OCI-LY1 (cell line): Measurements from ENCODE around the gene SMIM31.

ENCODE experiments used
- EZH2 ChIP-seq: fragments of 200-600 bp; sonication (generic), shearing (Covaris generic); IDR thresholded peaks from 2 replicates; pipeline ENCODE4 v1.8.0; 2017; ENCODE audit warnings: borderline replicate concordance, mixed run types, mild to moderate bottlenecking, antibody characterized with exemption, low read length, moderate library complexity, mixed read lengths
- TF ChIP-seq, protein P1 (sequence below): fragments of 200-600 bp; sonication (generic), shearing (Covaris generic); IDR thresholded peaks from 2 replicates; pipeline ENCODE4 v1.5.1; 2017; ENCODE audit warnings: mild to moderate bottlenecking, antibody characterized with exemption, low read length, moderate library complexity, mixed read lengths

DNA sequence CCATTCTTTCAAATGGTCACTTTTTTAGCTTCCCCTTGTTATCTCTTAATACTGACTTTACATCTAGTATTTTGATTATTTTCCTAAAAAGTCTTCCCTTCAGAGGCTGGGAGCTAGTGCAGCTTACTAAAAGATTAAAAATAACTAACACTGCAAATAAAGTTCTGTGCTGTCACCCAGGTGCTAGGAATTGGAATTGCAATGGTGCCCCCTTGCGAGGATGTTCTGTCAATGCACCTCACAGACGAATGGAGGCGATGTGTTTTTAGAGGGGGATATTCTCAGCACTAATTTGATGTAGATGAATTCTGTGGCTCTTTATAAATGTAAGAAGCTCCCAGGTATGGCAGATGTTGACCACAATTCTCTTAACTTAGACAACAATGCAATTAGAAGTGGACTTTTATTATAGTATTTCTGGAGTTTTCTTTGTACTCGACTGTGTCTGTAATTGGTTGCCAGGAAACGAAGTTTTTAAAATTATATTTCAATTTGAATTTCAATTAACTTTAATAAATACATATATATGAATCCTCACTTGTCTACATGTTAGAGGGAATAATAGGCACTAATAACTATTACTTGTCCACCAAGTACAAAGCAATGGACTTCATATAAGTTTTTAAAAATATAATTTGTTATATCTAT, 22.0 kb upstream of the SMIM31 start:
- TF ChIP-seq, protein P1, sequence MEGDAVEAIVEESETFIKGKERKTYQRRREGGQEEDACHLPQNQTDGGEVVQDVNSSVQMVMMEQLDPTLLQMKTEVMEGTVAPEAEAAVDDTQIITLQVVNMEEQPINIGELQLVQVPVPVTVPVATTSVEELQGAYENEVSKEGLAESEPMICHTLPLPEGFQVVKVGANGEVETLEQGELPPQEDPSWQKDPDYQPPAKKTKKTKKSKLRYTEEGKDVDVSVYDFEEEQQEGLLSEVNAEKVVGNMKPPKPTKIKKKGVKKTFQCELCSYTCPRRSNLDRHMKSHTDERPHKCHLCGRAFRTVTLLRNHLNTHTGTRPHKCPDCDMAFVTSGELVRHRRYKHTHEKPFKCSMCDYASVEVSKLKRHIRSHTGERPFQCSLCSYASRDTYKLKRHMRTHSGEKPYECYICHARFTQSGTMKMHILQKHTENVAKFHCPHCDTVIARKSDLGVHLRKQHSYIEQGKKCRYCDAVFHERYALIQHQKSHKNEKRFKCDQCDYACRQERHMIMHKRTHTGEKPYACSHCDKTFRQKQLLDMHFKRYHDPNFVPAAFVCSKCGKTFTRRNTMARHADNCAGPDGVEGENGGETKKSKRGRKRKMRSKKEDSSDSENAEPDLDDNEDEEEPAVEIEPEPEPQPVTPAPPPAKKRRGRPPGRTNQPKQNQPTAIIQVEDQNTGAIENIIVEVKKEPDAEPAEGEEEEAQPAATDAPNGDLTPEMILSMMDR, result peak; percentile 92
- no peak for TF ChIP-seq EZH2
